ENCODE results near the gene VANGL2.
A peak's percentile ranks its signal among the peaks of the same experiment; 100 is the strongest.
"Not testable (repeated sequence)": the region's sequence is repeated elsewhere in the genome, so short reads cannot be mapped to it uniquely, and the experiment has no call there.

VANGL2 gene

DNA sequence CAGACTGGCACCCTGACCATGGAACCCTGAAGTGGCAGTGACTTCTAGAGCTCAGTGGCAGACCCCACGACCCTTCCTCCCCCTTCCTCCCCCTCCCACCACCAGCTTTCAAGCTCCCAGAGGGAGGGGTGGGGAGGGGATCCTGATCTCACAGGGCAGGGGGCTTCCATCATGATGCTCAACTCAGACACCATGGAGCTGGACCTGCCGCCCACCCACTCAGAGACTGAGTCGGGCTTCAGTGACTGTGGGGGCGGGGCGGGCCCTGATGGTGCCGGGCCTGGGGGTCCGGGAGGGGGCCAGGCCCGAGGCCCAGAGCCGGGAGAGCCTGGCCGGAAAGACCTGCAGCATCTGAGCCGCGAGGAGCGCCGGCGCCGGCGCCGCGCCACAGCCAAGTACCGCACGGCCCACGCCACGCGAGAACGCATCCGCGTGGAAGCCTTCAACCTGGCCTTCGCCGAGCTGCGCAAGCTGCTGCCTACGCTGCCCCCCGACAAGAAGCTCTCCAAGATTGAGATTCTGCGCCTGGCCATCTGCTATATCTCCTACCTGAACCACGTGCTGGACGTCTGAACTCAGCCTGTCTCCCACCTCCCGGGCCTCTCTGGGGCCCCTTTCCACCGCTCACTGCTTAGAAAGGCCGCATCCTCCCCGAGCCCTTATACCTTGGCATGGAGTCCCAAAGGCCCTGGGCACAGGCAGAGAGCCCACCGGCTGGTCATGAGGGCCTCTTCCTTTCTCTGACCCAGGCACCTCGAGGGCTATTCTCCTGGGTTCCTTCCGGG is 29.6 kb upstream of the VANGL2 start:
- DNase-seq (ENCODE audit: low spot score), result no peak

DNA sequence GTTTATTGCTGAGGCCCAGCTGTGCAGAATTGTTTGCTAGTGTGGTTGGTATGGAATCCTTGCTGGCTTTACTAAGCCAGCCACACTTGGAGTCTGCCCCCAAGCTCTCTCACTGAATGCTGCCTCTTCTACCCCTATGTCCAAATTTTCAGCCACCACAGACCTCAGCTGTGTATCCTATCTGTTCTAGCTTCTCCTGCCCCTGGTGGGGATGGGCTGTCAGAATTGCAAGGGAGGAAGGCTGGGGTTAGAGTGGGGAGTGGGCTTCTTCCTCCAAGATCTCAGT is 29.1 kb upstream of the VANGL2 start:
- no peak for DNase-seq (ENCODE audit: low spot score)

DNA sequence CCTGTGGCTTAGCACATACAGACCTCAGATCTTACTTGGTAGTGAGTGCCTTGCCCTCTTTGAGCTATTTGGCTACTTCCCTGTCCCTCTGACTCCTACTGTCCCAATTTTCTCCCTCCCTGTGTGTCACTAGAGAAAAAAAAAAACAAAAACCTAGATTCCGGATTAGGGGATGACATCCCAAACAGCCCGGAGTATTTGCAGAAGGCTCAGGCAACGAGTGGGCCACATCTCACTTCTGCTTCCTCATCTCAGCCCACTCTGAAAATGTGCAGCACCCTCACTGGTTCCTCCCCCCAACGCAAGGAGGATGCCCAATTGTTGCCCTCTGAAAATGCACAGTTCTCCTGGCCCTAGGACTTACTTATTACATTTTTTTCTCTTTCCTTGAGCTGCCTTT is 28.6 kb upstream of the VANGL2 start:
- no peak for DNase-seq (ENCODE audit: low spot score)

DNA sequence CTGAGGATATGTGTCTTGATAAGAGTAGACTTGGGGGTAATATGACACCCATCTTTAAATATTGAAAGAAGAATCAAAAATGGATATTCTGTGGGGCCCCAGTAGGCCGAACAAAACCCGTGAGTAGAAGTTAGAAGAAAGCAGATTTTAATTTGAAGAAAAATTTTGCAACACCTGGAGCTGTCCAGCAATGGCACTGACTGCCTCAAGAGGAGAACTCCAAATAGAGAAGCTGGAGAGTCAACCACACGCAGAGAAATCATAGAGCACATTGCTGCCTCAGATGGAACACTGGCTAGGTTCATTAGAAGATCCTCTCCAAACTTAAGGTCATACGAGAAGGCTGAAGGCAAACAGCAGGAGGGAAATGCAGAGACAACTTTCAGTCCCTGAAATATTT is 26.7 kb upstream of the VANGL2 start:
- no peak for DNase-seq (ENCODE audit: low spot score)

DNA sequence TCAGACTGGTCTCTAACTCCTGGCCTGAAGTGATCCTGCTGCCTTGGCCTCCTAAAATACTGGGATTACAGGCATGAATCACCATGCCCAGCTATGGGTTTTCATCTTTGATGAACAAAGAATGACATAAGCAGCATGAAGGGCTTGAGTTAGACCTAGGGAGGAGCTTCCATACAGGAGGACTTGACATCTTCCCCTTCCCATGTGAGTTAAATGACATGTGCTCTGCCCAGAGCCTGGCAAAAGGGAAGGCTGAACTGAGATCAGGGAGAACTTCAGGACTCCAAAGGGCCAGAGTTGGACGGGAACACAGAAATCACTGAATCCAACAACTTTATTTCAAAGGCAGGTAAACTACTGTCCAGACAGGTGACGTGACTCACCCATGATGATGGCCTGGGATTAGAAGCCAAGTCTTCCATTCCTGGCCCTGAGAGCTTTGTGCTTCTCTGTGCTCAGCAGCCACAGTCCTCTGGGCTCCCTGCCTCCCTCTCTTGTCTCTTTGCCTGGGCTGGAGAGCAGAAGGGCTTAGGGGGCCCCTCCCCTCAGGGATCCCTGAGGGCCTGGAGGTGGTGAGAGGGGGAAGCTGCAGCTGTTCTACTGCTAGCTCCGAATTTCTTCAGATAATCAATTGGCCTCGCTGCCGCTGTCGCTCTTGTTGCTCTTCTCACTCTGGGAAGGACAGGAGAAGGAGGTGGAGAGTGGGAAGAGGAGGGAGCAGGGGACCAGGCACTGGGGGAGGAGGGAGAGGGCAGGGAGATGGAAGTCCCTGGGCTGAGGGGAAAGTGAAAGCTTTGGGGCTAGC is 25.9 kb upstream of the VANGL2 start:
- DNase-seq (ENCODE audit: low spot score), result no peak

DNA sequence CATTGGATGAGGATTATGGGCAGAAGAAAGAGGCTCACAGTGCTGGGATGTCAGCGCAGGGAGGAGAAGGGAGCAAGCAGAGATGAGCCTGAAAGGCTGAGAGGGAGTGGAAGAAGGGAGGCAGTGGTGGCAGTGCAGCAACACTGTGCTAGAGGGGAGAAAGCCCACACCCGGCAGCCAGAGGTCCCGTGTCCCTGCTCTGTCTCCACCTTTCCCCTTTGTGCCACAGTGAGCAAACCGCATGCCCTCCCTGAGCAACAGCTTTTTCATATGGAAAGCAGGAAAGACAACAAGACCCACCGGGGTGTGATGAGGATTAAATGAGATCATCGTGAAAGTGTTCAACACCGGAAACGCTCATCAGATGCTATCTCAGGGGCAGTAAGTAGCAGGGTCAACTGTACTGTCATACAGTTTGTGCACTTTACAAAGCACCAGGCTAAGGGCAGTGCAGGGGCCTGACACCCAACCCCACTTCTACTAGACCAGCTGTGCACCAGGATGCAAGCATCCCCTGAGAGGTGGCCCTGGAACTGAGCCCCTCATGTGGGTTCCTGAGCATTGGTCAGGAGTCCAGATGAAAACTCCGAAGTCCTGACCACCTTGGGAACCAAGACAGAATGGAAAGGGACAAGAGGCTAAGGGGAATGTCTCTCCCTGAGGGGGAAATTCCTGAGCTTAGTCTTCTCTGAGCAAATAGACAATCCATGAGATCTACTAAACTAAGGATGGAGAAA is 24.4 kb upstream of the VANGL2 start:
- peak; percentile 30 for DNase-seq (ENCODE audit: low spot score)

DNA sequence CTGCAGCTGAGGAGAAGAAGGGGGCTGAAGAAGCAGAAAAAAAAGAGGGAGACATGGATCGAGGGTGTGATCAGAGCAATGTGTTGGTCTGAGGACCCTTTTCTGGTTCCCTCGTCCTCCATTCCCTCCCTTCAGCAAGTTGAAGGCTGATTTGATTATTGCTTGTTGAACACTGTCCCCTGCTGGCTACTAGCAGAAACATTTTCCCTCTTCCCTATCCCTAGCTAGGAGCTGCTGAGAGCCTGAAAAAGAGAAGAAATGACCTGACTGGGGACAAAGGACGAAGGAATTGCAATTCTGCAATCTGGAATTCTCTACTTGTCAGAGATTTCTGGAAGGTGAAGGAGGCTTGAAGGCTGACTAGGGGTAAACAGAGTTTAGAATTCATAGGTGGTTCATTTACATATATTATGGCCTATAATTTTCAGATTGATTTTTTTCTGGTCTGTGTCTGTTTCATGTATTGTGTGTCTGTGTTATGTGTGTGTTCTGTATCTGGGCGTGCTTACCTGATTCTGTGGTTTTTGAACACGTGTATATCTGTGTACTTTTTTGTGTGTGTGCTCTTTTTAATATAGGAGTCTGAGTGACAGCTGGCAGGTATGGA is 23.7 kb upstream of the VANGL2 start:
- peak; percentile 77 for DNase-seq (ENCODE audit: low spot score)

DNA sequence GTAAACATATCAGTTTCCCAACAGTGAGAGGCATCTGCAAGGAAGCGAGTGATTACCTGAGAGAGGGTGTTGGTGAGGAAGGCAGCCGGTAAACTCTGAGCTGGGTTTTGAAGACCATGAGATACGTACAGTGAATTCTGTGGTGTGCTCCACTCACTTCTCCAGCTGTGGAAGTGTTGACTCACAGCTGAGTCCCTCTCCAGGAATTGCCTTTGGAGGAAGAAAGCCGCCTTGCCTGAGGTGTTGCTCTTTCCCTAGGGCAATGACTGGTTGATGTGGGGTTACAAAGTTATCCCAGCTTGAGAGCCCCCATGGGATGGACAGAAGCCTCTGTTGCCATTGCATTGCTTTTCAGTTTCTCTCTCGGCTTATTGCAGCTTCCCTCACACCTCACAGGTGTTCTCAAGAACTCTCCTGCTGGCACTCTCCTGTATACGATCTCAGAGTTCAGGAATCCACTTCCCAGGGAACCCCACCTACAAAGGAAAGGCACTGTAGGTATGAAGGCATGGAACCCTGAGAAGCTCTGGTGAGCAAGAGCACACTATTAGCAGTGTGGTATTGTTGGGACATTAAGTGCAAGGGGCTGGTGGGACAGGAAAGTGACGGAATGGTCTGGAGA is 22.7 kb upstream of the VANGL2 start:
- DNase-seq (ENCODE audit: low spot score), result peak; percentile 67

DNA sequence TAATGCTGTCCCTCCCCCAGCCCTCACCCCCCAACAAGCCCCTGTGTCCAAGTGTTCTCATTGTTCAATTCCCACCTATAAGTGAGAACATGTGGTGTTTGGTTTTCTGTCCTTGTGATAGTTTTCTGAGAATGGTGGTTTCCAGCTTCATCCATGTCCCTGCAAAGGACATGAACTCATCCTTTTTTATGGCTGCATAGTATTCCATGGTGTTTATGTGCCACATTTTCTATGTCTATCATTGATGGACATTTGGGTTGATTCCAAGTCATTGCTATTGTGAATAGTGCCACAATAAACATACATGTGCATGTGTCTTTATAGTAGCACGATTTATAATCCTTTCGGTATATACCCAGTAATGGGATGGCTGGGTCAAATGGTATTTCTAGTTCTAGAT is 15.6 kb upstream of the VANGL2 start:
- not testable (repeated sequence) for DNase-seq (ENCODE audit: low spot score)

DNA sequence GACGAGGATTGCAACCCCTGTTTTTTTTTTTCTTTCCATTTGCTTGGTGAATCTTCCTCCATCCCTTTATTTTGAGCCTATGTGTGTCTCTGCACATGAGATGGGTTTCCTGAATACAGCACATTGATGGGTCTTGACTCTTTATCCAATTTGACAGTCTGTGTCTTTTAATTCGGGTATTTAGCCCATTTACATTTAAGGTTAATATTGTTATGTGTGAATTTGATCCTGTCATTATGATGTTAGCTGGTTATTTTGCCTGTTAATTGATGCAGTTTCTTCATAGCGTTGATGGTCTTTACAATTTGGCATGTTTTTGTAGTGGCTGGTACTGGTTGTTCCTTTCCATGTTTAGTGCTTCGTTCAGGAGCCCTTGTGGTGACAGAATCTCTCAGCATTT is 12.0 kb upstream of the VANGL2 start:
- DNase-seq (ENCODE audit: low spot score), result not testable (repeated sequence)

DNA sequence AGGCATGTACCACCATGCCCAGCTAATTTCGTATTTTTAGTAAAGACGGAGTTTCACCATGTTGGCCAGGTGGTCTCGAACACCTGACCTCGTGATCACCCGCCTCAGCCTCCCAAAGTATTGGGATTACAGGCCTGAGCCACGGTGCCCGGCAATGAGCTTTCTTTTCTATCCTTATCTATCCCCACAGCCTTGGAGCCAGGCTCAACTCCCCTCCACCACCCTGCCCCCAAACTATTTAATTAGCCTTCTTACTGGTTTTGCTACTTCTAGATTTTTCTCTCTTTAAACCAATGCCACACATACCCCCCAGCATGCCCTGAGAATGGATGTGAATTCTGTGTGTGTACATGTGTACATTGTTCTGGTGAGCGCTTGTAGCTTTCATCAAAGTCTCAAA is 5.7 kb upstream of the VANGL2 start:
- no peak for DNase-seq (ENCODE audit: low spot score)

DNA sequence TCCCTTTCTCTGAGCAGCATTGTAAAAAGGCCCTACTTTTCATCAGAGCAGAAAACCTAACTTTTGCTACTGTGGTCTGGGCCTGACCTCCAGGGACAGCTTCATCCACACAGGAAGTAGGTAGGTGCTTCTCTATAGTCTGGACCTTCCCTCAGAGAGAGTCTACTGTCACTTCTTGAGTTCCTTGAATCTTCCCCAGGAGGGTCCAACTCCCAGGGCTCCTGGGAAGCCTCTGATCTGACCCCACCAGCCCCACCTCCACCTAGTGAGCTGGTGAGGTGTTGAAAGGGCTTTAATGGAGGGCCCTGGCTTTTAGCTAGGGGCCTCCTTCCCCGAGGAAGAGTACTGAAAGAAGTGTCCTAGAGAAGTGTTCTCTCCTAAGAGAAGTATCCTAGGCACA is 2.7 kb upstream of the VANGL2 start:
- no peak for DNase-seq (ENCODE audit: low spot score)

DNA sequence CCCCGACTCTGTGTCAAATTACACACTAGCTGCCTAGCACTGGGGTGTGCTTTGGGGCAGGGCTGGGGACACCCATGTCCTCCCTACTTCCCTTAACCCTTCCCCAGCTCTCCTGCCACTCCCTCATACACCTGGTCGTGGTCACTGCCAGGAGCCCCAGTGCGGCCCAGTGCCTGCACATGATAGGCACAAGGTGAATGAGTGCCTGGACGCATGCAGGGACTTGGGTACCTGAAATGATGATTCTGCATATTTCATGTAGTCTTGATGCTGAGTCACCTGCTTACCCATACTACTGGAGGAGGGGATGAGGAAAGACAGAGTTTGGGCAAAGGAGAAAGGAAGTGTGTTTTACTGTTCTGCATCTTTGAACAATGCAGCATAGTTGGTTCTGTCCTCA is 1.5 kb upstream of the VANGL2 start:
- no peak for DNase-seq (ENCODE audit: low spot score)

DNA sequence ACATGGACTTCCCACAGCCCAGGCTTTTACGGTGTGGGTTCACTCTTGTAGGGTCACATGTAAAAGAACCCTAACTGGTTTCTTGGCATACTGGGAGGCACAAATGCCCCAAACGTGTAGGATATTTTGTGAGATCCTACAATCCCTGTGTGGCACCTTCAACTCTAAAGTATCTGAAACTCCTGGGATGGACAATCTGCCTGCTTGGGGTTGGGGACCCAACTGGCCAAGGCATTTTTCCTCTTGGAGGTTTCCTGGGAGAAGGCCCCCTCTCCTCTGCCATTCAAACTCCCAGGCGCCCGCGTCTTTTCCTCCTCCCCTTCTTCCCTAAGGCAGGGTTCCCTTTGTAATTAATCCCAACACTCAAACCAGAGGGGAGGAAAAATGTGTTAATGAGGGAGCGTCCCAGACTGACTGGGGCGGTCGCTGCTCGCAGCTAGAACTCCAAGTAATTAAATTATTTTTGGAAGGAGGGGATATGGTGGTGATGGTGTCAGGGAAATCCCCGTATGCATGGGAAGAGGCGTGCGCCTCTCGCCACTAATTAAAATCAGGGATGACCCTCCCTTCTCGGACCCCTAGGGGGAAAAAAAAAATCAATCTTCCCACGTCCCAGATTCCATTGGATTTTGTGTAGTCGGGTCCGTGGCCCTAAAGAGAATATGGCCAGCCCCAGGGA is 681 bp upstream of the VANGL2 start:
- no peak for DNase-seq (ENCODE audit: low spot score)

DNA sequence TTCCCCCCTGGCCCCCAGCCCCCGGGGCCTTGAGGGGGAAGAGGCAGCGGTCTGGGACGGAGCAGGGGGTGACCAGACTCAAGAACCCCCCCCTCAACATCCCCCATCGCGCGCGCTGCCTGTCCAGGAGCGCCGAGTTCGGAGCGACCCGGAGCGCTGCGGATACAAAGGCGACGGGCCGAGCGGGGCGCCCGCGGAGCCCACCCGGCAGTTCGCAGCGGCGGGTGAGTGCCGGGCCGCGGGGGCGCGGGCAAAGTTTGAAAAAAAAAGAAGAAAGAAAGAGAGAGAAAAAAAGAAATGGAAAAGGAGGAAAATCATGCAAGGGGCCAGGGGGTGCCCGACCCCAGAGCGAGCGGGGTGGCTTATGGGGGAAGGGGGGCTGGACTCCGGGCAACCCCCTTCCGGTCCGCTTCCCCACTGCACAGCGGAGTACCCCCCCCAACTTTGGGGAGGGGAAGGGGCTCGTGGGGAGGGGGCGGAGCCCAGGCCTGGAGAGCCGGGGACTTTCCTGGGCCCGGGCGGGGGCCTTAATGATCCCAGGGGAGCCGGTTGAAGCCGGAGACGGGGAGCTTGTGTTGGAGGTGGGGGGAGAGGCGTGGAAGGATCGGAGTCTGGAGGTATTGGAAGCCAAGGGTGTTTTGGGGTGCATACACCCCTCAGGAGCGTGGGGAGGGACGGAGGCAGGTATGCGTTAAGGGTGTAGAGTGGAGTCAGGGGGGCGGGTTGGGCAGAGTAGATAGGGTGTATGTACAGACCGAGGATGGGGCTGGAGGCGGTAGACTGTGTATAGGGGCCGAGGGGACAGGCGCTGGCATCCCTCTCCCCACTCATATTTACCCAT is 502 bp downstream of the VANGL2 start:
- no peak for DNase-seq (ENCODE audit: low spot score)

DNA sequence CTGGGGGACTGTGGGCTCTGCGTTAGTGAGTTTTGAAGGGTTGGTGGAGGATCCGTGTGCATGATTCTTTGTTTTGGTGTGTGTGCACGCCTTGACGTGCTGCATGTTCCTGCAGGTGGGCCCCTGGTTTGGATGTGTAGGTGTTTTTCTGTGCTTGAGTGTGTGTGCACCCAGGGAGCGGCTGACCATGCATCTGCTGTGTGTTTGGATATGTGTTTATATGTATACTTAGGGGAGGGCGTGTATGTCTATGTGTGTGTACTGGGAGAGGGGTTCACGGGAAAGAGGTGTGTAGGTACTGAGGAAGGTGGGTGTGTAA is 1.1 kb downstream of the VANGL2 start:
- no peak for DNase-seq (ENCODE audit: low spot score)

DNA sequence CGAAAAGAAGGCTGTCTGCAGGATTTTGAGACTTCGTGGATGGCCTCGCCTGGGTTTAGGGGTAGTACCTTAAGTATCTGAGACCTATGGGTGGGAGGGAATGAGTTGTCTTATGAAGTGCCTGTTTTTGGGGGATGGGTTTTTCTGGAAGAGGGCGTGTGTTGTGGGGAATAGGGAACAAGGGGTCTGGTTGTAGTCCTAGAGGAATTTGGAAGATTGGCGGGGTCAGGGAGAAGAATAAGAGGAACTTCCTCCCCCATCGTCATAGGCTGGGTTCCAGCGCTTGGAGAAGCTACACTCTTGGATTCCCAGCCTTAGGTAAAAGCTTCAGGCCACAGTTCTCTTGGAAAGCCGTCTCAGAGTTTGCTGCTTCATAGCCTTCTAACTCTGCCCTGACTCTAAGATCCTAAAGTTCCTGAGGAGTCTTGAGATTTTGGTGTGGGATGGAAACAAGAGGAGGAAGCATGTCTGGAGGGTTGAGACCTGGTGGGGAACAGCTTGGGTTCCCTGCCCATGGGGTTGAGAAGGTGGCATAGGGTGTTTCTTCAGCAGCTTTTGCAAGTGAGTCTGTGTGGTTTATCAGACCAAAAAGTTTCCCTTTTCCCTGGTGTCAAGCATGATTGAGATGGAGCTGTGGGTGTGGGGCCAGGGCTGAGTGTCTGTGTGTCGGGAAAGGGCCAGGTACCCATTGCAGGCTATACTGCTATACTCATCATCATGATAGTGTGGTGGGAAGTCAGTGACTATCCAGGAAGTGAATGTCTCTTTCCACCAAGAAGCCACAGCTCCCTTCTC is 1.8 kb downstream of the VANGL2 start:
- DNase-seq (ENCODE audit: low spot score), result no peak

DNA sequence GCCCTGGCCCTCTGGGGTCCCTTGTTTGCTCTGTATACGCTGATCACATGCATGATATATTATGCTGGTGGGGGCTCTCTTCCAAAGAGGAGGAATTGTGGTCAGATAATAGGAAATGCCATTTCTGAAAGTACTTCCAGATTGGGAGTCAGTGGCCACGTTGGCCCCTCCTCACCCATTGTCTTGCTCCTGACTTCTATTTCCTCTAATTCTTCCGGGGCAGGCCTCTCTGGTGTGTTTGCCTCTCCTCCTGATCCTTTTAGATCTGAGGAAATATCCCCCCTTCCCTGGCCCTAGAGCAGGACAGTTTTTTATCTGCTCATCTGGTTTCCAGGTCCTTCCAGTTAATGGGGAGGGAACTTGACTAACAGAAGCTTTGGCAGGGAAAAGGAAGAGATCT is 2.9 kb downstream of the VANGL2 start:
- no peak for DNase-seq (ENCODE audit: low spot score)

DNA sequence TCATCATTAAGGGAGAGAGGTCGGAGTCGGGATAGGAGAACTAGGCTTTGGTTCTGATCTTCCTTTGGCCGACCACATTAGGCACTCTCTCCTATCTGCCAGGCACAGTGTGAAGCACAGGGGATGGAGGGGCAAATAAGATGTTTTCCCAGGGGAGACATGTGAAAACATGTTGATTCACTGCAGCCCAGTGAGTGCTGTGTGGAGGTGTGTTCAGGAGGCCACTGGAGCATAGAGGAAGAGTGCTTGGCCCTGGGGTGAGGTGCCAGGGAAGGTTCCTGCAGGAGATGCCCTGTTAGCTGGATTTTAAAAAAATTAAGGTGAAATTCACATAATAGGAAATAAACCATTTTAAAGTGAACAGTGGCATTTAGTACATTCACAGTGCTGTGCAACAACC is 3.7 kb downstream of the VANGL2 start:
- no peak for DNase-seq (ENCODE audit: low spot score)

DNA sequence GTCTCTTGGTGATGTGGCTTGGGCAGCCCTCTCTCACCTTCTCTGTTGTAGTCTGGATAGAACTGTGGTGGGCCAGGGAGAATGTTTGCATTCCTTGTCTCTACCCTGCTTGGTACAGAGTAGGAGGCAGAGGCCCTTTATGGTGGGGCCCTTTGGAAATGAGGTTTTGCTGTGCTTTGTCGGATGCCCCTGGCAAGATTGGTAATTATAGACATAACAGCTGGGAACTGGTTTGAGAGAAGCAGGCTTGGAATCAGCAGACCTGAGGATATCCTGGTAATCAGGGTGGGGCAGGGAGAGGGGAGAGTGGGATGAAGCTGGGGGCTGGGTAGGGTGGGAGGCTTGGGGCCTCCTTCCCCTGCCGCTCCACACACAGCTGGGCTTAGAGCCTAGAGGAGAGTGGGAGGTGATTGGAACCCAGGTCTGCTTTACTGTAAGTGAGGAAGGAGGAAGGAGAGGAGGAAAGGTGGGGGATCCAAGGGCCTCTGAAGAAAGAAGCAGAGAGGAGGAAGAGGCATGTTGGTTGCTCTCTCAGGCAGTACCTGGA is 5.0 kb downstream of the VANGL2 start:
- DNase-seq (ENCODE audit: low spot score), result no peak

Measured in AG08395 (cell line).